Endodermal cell (in vitro differentiated cells): ENCODE data around the gene ACOX1. TPM values are rescaled to one million over a fixed set of nuclear protein-coding genes. Genes with fewer than 3 reads are reported as not detected.

ENCODE experiments used
- DNase-seq: peaks from one replicate; pipeline ENCODE4 v3.0.0-alpha.2; 2017
- H3K27ac ChIP-seq: 2 replicates; pipeline ENCODE4 v1.5.1; 2013; ENCODE audit warnings: mild to moderate bottlenecking, low read depth, low read length, moderate library complexity
- H3K27me3 ChIP-seq: 2 replicates; pipeline ENCODE4 v1.6.1; 2013; ENCODE audit warnings: mild to moderate bottlenecking, low read length, moderate library complexity; ENCODE audit not compliant: insufficient read depth, control insufficient read depth, poor library complexity, severe bottlenecking
- H3K36me3 ChIP-seq: 2 replicates; pipeline ENCODE4 v1.7.0; 2013; ENCODE audit warnings: mild to moderate bottlenecking, low read length, moderate library complexity; ENCODE audit not compliant: control insufficient read depth, insufficient read depth
- H3K4me1 ChIP-seq: one replicate; pipeline ENCODE4 v1.7.0; 2013; ENCODE audit warnings: low read length; ENCODE audit not compliant: control insufficient read depth, insufficient read depth
- H3K4me3 ChIP-seq: 2 replicates; pipeline ENCODE4 v1.5.1; 2013; ENCODE audit warnings: mild to moderate bottlenecking, low read length, moderate library complexity
- H3K9ac ChIP-seq: 2 replicates; pipeline ENCODE4 v1.6.1; 2013; ENCODE audit warnings: mild to moderate bottlenecking, low read length, moderate library complexity; ENCODE audit not compliant: poor library complexity, severe bottlenecking; ENCODE audit errors: extremely low read depth
- H3K9me3 ChIP-seq: 2 replicates; pipeline ENCODE4 v1.6.1; 2013; ENCODE audit warnings: mild to moderate bottlenecking, low read length, moderate library complexity; ENCODE audit not compliant: control insufficient read depth
- H3K27ac Mint-ChIP-seq: 2 replicates; pipeline ENCODE4 v1.8.0; 2020; ENCODE audit warnings: mixed read lengths
- H3K27me3 Mint-ChIP-seq: 2 replicates; pipeline ENCODE4 v1.8.0; 2021; ENCODE audit warnings: mild to moderate bottlenecking, mixed read lengths; ENCODE audit not compliant: insufficient read depth
- H3K36me3 Mint-ChIP-seq: 2 replicates; pipeline ENCODE4 v1.8.0; 2020; ENCODE audit warnings: low read depth, mixed read lengths
- H3K4me1 Mint-ChIP-seq: 2 replicates; pipeline ENCODE4 v1.8.0; 2020; ENCODE audit warnings: mixed read lengths
- H3K4me3 Mint-ChIP-seq: 2 replicates; pipeline ENCODE4 v1.8.0; 2020; ENCODE audit warnings: mild to moderate bottlenecking, moderate library complexity, mixed read lengths
- H3K9me3 Mint-ChIP-seq: 2 replicates; pipeline ENCODE4 v1.8.0; 2020; ENCODE audit warnings: mild to moderate bottlenecking, mixed read lengths
- CTCF ChIP-seq: fragments of 200-600 bp; sonication (generic); conservative IDR thresholded peaks from 2 replicates; pipeline ENCODE4 v1.5.0; 2021; ENCODE audit warnings: antibody characterized with exemption, mild to moderate bottlenecking
- whole genome bisulfite sequencing, 2 experiments: methylation state at CpG; one replicate each; pipeline versions ENCODE4 v1.1.5 to v1.1.7; 2013; ENCODE audit warnings: missing lambda C conversion rate in 2 of 2, mixed read lengths in 1 of 2; ENCODE audit not compliant: insufficient coverage in 1 of 2, insufficient read length in 1 of 2; 5-methylcytosine and 5-hydroxymethylcytosine counted together
- total RNA-seq, 2 donors: library from RNA; stranded (reverse); fragmentation: NEBNext Ultra II Directional in 1 of 2; extraction: Animal tissue kit (Norgen Biotek cat#: 25700) in 1 of 2; gene quantifications; 2 replicates in 1 of 2; 3 replicates in 1 of 2; pipeline ENCODE4 v1.2.1, GENCODE V29; 2021

ACOX1 gene
- total RNA-seq, 2 donors from 2014 or later = 28.6 to 37.1 TPM

DNA sequence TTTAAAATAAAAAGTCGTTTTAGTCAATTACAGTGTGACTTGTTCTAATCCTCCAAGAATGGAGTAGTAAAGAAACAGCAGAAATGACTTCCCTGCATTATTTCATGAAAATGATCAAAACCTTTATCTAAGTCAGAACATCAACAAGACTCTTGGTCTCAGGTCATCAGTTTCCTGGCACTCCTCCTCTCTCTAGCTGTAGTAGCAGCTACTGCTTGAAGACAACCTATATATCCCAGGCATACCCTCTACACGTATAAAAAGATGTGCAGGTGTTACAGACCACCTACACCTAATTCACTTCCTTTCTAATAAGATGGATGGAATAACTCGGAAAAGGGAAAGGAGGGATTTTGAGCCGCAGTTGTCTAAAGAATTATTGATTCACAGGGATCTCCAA is 36.5 kb downstream of the ACOX1 start:
- Mint-ChIP-seq H3K27me3 (no peaks in the 10 kb centered on the region), H3K9me3 (no peaks in the 10 kb centered on the region), H3K4me1 (peaks cover 8% of the 10 kb centered on the region), H3K27ac (no peak overlapping the region), H3K36me3 (peaks cover 31% of the 10 kb centered on the region), H3K4me3 (no peak overlapping the region)
- H3K27me3 ChIP-seq = no peaks in the 10 kb centered on the region
- no peak for DNase-seq
- no peaks in the 10 kb centered on the region for H3K9me3 ChIP-seq
- no peak overlapping the region for H3K9ac ChIP-seq
- peaks cover 46% of the 10 kb centered on the region for H3K36me3 ChIP-seq
- no peak for TF ChIP-seq CTCF
- no peak overlapping the region for H3K4me3 ChIP-seq
- WGBS, 2 experiments = 94 to 95% methylated on average over 3 to 4 of the region's 4 CpGs
- H3K4me1 ChIP-seq = no peaks in the 10 kb centered on the region
- no peak overlapping the region for H3K27ac ChIP-seq

DNA sequence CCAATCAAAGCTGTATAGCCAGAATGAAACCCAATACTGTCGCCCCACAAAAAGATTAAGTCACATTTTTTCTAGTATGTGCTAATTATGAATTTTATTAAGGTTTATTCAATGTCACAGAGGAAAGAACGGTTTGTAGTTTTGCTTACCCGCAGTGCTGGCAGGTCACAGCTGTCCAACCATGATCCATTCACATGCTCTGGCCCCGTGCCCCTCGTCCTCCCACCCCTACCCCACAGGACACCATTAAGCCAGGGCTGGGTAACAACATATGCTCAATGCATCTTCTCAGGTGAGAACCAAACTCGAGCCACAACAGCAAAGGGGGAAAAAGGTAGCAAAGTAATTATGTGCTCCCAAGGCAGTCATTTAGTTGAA is 37.5 kb downstream of the ACOX1 start:
- Histone ChIP-seq H3K36me3 (peaks cover 36% of the 10 kb centered on the region), H3K9me3 (no peaks in the 10 kb centered on the region), H3K4me3 (peak overlapping the region; percentile 91), H3K4me1 (no peaks in the 10 kb centered on the region), H3K27me3 (no peaks in the 10 kb centered on the region), H3K27ac (no peak overlapping the region), H3K9ac (no peak overlapping the region)
- Mint-ChIP-seq H3K27me3 (no peaks in the 10 kb centered on the region), H3K27ac (peak overlapping the region; percentile 94), H3K4me1 (peaks cover 8% of the 10 kb centered on the region), H3K4me3 (peak overlapping the region; percentile 85), H3K9me3 (no peaks in the 10 kb centered on the region), H3K36me3 (peaks cover 22% of the 10 kb centered on the region)
- no peak for TF ChIP-seq CTCF
- 83 to 85% methylated on average over 1 to 5 of the region's 6 CpGs for WGBS, 2 experiments
- DNase-seq = peak; percentile 54

- Histone ChIP-seq H3K9ac (peak within 1 kb of the TSS; percentile 88), H3K9me3 (no peaks in the 10 kb centered on the region), H3K36me3 (peaks cover 31% of the 10 kb centered on the region), H3K4me3 (peak within 1 kb of the TSS; percentile 91), H3K27me3 (no peaks in the 10 kb centered on the region), H3K27ac (peak within 1 kb of the TSS; percentile 29), H3K4me1 (no peaks in the 10 kb centered on the region)
- TF ChIP-seq CTCF = peak; percentile 17
- H3K36me3 Mint-ChIP-seq = peaks cover 17% of the 10 kb centered on the region
- H3K27me3 Mint-ChIP-seq = no peaks in the 10 kb centered on the region
- no peaks in the 10 kb centered on the region for H3K9me3 Mint-ChIP-seq
- H3K4me1 Mint-ChIP-seq = peaks cover 8% of the 10 kb centered on the region
- peak; percentile 100 for DNase-seq
- peak within 1 kb of the TSS; percentile 85 for H3K4me3 Mint-ChIP-seq
- H3K27ac Mint-ChIP-seq = peak within 1 kb of the TSS; percentile 94
- 0 to 1% methylated on average over 29 to 63 of the region's 63 CpGs for WGBS, 2 experiments
These were observed 38.1 kb downstream of the ACOX1 start, which contains the start of gene FBF1 for GRCh38 chr17:75940727-75941441. TSS of gene FBF1 (minus strand) at chr17:75941042. CDS start at chr17:75938149, 2,893 bp downstream.
